SK-N-SH (cell line): ENCODE results near the gene ST7. TPM values are rescaled to one million over a fixed set of nuclear protein-coding genes. Genes with fewer than 3 reads are reported as not detected.

Experiments used
- CTCF ChIA-PET: fragments of 300-600, 350-600 bp; formaldehyde crosslinking; extraction: SDS; loops from one replicate; lab custom pipeline; 2021; lab: Yijun Ruan, JAX
- POLR2A ChIA-PET: fragments of 350-600 bp; sonication (Branson Sonifier 250); formaldehyde crosslinking; extraction: SDS; loops from one replicate; lab custom pipeline; 2020; ENCODE audit warnings: antibody characterized with exemption, inconsistent platforms; lab: Yijun Ruan, JAX
- DNase-seq: peaks from one replicate; pipeline ENCODE4 v3.0.0; 2012
- H2AFZ ChIP-seq: fragments of 200-600 bp; sonication (generic); 2 replicates; pipeline ENCODE4 v1.8.1; 2016; ENCODE audit warnings: antibody characterized with exemption, mild to moderate bottlenecking, low read depth
- H3F3A ChIP-seq: fragments of 200-600 bp; sonication (generic); replicated peaks from 2 replicates; pipeline ENCODE3; 2016; ENCODE audit warnings: antibody characterized with exemption, mild to moderate bottlenecking; ENCODE audit not compliant: insufficient read depth
- H3K27ac ChIP-seq, 2 experiments: fragments of 200-500 bp in 1 of 2; fragments of 200-600 bp in 1 of 2; sonication (Bioruptor generic) in 1 of 2; sonication (generic), shearing (Covaris generic) in 1 of 2; 2 replicates each; pipeline versions ENCODE4 v1.5.1 to v1.6.1; 2014 to 2016; ENCODE audit warnings: low read depth in 2 of 2, inconsistent platforms in 1 of 2, low read length in 1 of 2, mild to moderate bottlenecking in 1 of 2, mixed read lengths in 1 of 2
- H3K27me3 ChIP-seq: fragments of 200-600 bp; sonication (generic), shearing (Covaris generic); 2 replicates; pipeline ENCODE4 v1.6.1; 2016; ENCODE audit warnings: mixed run types; ENCODE audit not compliant: insufficient read depth
- H3K36me3 ChIP-seq, 2 experiments: fragments of 200-500 bp in 1 of 2; fragments of 200-600 bp in 1 of 2; sonication (Bioruptor generic) in 1 of 2; sonication (generic) in 1 of 2; replicated peaks in 1 of 2; 2 replicates each; pipeline versions ENCODE3 to v1.5.1; 2014 to 2016; ENCODE audit warnings: low read length in 1 of 2, mild to moderate bottlenecking in 1 of 2; ENCODE audit not compliant: insufficient read depth in 2 of 2, control insufficient read depth in 1 of 2
- H3K4me1 ChIP-seq, 2 experiments: fragments of 200-500 bp in 1 of 2; fragments of 200-600 bp in 1 of 2; sonication (Bioruptor generic) in 1 of 2; sonication (generic), shearing (Covaris generic) in 1 of 2; 2 replicates each; pipeline versions ENCODE4 v1.5.1 to v1.6.1; 2014 to 2016; ENCODE audit warnings: low read depth in 1 of 2, low read length in 1 of 2, mixed run types in 1 of 2; ENCODE audit not compliant: insufficient read depth in 2 of 2, control insufficient read depth in 1 of 2
- H3K4me2 ChIP-seq: fragments of 200-600 bp; sonication (generic), shearing (Covaris generic); 2 replicates; pipeline ENCODE4 v1.6.1; 2017; ENCODE audit warnings: mixed run types
- H3K4me3 ChIP-seq, 2 experiments: fragments of 200-500 bp in 1 of 2; fragments of 200-600 bp in 1 of 2; sonication (Bioruptor generic) in 1 of 2; sonication (generic), shearing (Covaris generic) in 1 of 2; 2 replicates each; pipeline versions ENCODE4 v1.5.1 to v1.8.1; 2014 to 2016; ENCODE audit warnings: low read depth in 2 of 2, inconsistent platforms in 1 of 2, low read length in 1 of 2, mild to moderate bottlenecking in 1 of 2, mixed read lengths in 1 of 2, moderate library complexity in 1 of 2
- H3K79me2 ChIP-seq: fragments of 200-600 bp; sonication (generic); 2 replicates; pipeline ENCODE4 v1.8.1; 2017; ENCODE audit warnings: mild to moderate bottlenecking; ENCODE audit not compliant: insufficient read depth
- H3K9ac ChIP-seq: fragments of 200-600 bp; sonication (generic); 2 replicates; pipeline ENCODE4 v1.6.1; 2017; ENCODE audit warnings: mixed run types
- H3K9me2 ChIP-seq: fragments of 200-600 bp; sonication (generic); 2 replicates; pipeline ENCODE4 v1.6.1; 2017; ENCODE audit warnings: mixed run types
- H3K9me3 ChIP-seq: fragments of 200-600 bp; sonication (generic); 2 replicates; pipeline ENCODE4 v1.6.1; 2017; ENCODE audit warnings: mixed run types, mild to moderate bottlenecking, moderate library complexity
- H4K20me1 ChIP-seq: fragments of 200-600 bp; sonication (generic); 2 replicates; pipeline ENCODE4 v1.6.1; 2017; ENCODE audit warnings: mild to moderate bottlenecking, mixed run types; ENCODE audit not compliant: insufficient read depth
- EZH2phosphoT487 ChIP-seq: fragments of 200-600 bp; sonication (generic); IDR thresholded peaks from 2 replicates; pipeline ENCODE4 v1.6.1; 2017; ENCODE audit warnings: low read depth, mixed run types, mild to moderate bottlenecking, antibody characterized with exemption, moderate library complexity, borderline replicate concordance
- FOXJ3 ChIP-seq: sonication (generic); formaldehyde crosslinking; IDR thresholded peaks from 2 replicates; pipeline ENCODE4 v1.5.1; 2020; ENCODE audit warnings: mild to moderate bottlenecking, missing genetic modification reagents
- GABPA ChIP-seq: IDR thresholded peaks from 2 replicates; pipeline ENCODE4 v1.4.0; 2012; ENCODE audit warnings: low read depth, mild to moderate bottlenecking
- GATA2 ChIP-seq: sonication (generic); formaldehyde crosslinking; IDR thresholded peaks from 2 replicates; pipeline ENCODE4 v1.5.0; 2020; ENCODE audit warnings: mild to moderate bottlenecking, missing genetic modification reagents
- JUND ChIP-seq: IDR thresholded peaks from 2 replicates; pipeline ENCODE4 v1.4.0; 2012
- NFIC ChIP-seq: IDR thresholded peaks from 2 replicates; pipeline ENCODE4 v1.4.0; 2012; ENCODE audit warnings: borderline replicate concordance
- POLR2AphosphoS5 ChIP-seq: IDR thresholded peaks from 2 replicates; pipeline ENCODE4 v1.6.1; 2012; ENCODE audit warnings: low read depth, low read length
- RFX5 ChIP-seq: IDR thresholded peaks from 2 replicates; pipeline ENCODE4 v1.6.1; 2012; ENCODE audit warnings: mild to moderate bottlenecking, improper control_type of control experiment, low read length
- RXRA ChIP-seq: IDR thresholded peaks from 2 replicates; pipeline ENCODE4 v1.4.0; 2012; ENCODE audit warnings: low read depth, mild to moderate bottlenecking, borderline replicate concordance
- SIN3A ChIP-seq: IDR thresholded peaks from 2 replicates; pipeline ENCODE4 v1.6.1; 2012; ENCODE audit warnings: low read depth, mild to moderate bottlenecking, low read length, moderate library complexity, borderline replicate concordance
- TCF12 ChIP-seq: IDR thresholded peaks from 2 replicates; pipeline ENCODE4 v1.4.0; 2012
- YY1 ChIP-seq: IDR thresholded peaks from 2 replicates; pipeline ENCODE4 v1.4.0; 2012; ENCODE audit warnings: low read depth, mild to moderate bottlenecking
- WGBS: methylation state at CpG from one replicate; pipeline ENCODE4 v1.1.6; 2017; ENCODE audit warnings: low lambda C conversion rate; 5-methylcytosine and 5-hydroxymethylcytosine counted together
- polyA plus RNA-seq, 3 experiments: library from polyadenylated mRNA; depleted of rRNA; stranded (reverse); fragments of >200 nt; gene quantifications; 2 replicates each; pipeline ENCODE4 v1.2.3, GENCODE V29; 2012
- TF ChIP-seq, protein P1 (sequence below): fragments of 200-600 bp; sonication (generic); IDR thresholded peaks from 2 replicates; pipeline ENCODE4 v1.6.1; 2017; ENCODE audit warnings: antibody characterized with exemption, mild to moderate bottlenecking, moderate library complexity
- TF ChIP-seq, protein P2 (sequence below): fragments of 150-350 bp; IDR thresholded peaks from 2 replicates; pipeline ENCODE4 v1.6.1; 2017; ENCODE audit warnings: antibody characterized with exemption, low read length, low read depth, borderline replicate concordance
- TF ChIP-seq, protein P3 (sequence below): IDR thresholded peaks from 2 replicates; pipeline ENCODE4 v1.6.1; 2012; ENCODE audit warnings: mild to moderate bottlenecking, low read depth, low read length, moderate library complexity
- TF ChIP-seq, protein P4 (sequence below): fragments of 150-350 bp; IDR thresholded peaks from 2 replicates; pipeline ENCODE4 v1.6.1; 2016; ENCODE audit warnings: mild to moderate bottlenecking, low read depth, low read length
- TF ChIP-seq, protein P5 (sequence below): IDR thresholded peaks from 2 replicates; pipeline ENCODE4; 2012

The ST7 gene
- polyA plus RNA-seq, 1 of the 3 experiments (the other 2 are of a cell fraction), result 23.5 TPM

DNA sequence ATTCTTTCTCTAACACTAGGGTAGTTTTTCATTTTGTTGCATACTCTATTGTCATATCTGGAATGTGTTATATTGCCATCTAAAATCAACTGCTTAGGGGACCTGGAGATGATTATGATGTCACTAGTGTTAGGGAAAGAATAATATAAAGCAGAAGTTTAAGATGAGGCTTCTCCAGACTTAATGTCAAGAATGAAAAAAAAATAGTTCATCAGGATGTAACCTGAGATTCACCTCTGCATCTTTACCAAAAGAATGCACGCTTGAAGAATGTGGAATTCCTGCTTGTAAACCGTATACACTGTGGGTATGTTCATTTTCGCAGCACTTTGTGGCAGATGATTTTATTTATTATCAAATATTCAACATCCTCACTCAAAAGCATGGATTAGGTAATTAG is 184.6 kb downstream of the ST7 start (continued):
- TF ChIP-seq, protein P1, sequence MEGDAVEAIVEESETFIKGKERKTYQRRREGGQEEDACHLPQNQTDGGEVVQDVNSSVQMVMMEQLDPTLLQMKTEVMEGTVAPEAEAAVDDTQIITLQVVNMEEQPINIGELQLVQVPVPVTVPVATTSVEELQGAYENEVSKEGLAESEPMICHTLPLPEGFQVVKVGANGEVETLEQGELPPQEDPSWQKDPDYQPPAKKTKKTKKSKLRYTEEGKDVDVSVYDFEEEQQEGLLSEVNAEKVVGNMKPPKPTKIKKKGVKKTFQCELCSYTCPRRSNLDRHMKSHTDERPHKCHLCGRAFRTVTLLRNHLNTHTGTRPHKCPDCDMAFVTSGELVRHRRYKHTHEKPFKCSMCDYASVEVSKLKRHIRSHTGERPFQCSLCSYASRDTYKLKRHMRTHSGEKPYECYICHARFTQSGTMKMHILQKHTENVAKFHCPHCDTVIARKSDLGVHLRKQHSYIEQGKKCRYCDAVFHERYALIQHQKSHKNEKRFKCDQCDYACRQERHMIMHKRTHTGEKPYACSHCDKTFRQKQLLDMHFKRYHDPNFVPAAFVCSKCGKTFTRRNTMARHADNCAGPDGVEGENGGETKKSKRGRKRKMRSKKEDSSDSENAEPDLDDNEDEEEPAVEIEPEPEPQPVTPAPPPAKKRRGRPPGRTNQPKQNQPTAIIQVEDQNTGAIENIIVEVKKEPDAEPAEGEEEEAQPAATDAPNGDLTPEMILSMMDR, result no peak
- TF ChIP-seq RXRA (peak; percentile 92), FOXJ3 (CRISPR knock-in tag) (no peak), JUND (peak; percentile 65), GABPA (no peak), YY1 (no peak), TCF12 (peak; percentile 94), NFIC (peak; percentile 59)
- TF ChIP-seq, protein P2, sequence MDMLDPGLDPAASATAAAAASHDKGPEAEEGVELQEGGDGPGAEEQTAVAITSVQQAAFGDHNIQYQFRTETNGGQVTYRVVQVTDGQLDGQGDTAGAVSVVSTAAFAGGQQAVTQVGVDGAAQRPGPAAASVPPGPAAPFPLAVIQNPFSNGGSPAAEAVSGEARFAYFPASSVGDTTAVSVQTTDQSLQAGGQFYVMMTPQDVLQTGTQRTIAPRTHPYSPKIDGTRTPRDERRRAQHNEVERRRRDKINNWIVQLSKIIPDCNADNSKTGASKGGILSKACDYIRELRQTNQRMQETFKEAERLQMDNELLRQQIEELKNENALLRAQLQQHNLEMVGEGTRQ, result no peak
- TF ChIP-seq, protein P3, sequence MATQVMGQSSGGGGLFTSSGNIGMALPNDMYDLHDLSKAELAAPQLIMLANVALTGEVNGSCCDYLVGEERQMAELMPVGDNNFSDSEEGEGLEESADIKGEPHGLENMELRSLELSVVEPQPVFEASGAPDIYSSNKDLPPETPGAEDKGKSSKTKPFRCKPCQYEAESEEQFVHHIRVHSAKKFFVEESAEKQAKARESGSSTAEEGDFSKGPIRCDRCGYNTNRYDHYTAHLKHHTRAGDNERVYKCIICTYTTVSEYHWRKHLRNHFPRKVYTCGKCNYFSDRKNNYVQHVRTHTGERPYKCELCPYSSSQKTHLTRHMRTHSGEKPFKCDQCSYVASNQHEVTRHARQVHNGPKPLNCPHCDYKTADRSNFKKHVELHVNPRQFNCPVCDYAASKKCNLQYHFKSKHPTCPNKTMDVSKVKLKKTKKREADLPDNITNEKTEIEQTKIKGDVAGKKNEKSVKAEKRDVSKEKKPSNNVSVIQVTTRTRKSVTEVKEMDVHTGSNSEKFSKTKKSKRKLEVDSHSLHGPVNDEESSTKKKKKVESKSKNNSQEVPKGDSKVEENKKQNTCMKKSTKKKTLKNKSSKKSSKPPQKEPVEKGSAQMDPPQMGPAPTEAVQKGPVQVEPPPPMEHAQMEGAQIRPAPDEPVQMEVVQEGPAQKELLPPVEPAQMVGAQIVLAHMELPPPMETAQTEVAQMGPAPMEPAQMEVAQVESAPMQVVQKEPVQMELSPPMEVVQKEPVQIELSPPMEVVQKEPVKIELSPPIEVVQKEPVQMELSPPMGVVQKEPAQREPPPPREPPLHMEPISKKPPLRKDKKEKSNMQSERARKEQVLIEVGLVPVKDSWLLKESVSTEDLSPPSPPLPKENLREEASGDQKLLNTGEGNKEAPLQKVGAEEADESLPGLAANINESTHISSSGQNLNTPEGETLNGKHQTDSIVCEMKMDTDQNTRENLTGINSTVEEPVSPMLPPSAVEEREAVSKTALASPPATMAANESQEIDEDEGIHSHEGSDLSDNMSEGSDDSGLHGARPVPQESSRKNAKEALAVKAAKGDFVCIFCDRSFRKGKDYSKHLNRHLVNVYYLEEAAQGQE, result no peak

DNA sequence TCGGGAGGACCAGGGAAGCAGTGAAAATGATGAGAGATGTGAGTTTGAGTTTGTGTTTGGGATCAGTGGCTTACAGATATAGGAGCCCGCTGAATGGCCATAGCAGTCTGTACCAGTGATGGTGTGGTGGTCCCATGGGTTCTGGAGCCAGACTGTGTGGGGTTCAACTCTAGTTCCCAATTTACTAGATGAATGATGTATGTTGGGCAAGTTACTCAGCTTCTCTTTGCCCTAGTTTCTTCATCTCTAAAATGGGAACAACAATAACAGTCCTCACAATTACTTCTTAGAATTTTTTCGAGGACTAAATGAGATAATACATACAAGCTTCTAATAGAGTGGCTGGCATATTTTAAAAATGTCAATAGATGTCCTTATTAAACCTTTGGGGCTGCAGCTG is 185.2 kb downstream of the ST7 start:
- 99% methylated on average over 3 of the region's 3 CpGs for WGBS
- H2AFZ ChIP-seq, result no peak overlapping the region
- ChIA-PET POLR2A (no interaction called here), CTCF (interaction anchor here (0.6 to 2.2 kb wide), 3 partner anchors 12 to 150 kb away, joined by 3 to 6 read pairs (median 3); no protein-coding TSS in a partner anchor)
- peaks cover 19 to 57% of the 10 kb centered on the region in 2 experiments for H3K36me3 ChIP-seq
- no peak for DNase-seq
- H3K27ac ChIP-seq, result peak overlapping the region; percentile 32 to 87
- H3F3A ChIP-seq, result peaks cover 17% of the 10 kb centered on the region
- H3K4me1 ChIP-seq, result peaks cover 11 to 13% of the 10 kb centered on the region in 2 experiments; a peak in 3 of 4 replicates
- no peaks in the 10 kb centered on the region for H3K9me3 ChIP-seq
- no peak for TF ChIP-seq TCF12
- TF ChIP-seq, protein P2, result no peak
- TF ChIP-seq EZH2phosphoT487, result no peak
- TF ChIP-seq, protein P4, sequence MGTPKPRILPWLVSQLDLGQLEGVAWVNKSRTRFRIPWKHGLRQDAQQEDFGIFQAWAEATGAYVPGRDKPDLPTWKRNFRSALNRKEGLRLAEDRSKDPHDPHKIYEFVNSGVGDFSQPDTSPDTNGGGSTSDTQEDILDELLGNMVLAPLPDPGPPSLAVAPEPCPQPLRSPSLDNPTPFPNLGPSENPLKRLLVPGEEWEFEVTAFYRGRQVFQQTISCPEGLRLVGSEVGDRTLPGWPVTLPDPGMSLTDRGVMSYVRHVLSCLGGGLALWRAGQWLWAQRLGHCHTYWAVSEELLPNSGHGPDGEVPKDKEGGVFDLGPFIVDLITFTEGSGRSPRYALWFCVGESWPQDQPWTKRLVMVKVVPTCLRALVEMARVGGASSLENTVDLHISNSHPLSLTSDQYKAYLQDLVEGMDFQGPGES, result no peak
- TF ChIP-seq RFX5, result no peak
- TF ChIP-seq SIN3A, result no peak
- TF ChIP-seq POLR2AphosphoS5, result no peak
- TF ChIP-seq, protein P1, result no peak
- TF ChIP-seq, protein P5, sequence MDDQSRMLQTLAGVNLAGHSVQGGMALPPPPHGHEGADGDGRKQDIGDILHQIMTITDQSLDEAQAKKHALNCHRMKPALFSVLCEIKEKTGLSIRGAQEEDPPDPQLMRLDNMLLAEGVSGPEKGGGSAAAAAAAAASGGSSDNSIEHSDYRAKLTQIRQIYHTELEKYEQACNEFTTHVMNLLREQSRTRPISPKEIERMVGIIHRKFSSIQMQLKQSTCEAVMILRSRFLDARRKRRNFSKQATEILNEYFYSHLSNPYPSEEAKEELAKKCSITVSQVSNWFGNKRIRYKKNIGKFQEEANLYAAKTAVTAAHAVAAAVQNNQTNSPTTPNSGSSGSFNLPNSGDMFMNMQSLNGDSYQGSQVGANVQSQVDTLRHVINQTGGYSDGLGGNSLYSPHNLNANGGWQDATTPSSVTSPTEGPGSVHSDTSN, result no peak
- no peak for TF ChIP-seq GATA2 (CRISPR knock-in tag)
- H3K4me3 ChIP-seq, result peak overlapping the region in 1 of 2 experiments; percentile 12; a peak in 1 of 4 replicates
- no peak overlapping the region for H3K9ac ChIP-seq
- H3K79me2 ChIP-seq, result no peaks in the 10 kb centered on the region
- no peaks in the 10 kb centered on the region for H3K9me2 ChIP-seq
- H3K4me2 ChIP-seq, result no peak overlapping the region
- no peaks in the 10 kb centered on the region for H4K20me1 ChIP-seq
- no peaks in the 10 kb centered on the region for H3K27me3 ChIP-seq
